ENCODE data around the gene SMURF2. TPM values are rescaled to one million over a fixed set of nuclear protein-coding genes. Genes with fewer than 3 reads are reported as not detected.

The SMURF2 gene
- total RNA-seq, 2 experiments from 2014 or later = 11.5 to 12.1 TPM

- CTCF ChIA-PET = no interaction called here
- no peaks in the 10 kb centered on the region for H3K27me3 Mint-ChIP-seq
- no peaks in the 10 kb centered on the region for H3K9me3 Mint-ChIP-seq
- H3K36me3 Mint-ChIP-seq = no peaks in the 10 kb centered on the region
- POLR2A ChIA-PET = no interaction called here
- no peak for DNase-seq
- no peak overlapping the region for H3K4me3 Mint-ChIP-seq
- H3K27ac Mint-ChIP-seq = no peak overlapping the region
- H3K4me1 Mint-ChIP-seq (ENCODE audit: low read depth) = no peaks in the 10 kb centered on the region
- intact Hi-C loops (cut with micrococcal nuclease) = no loop called here
Observed at GRCh38 chr17:64546716-64547115, 115.4 kb downstream of the SMURF2 start.

GRCh38 chr17:64544742-64545141, 117.4 kb downstream of the SMURF2 start:
- DNase-seq = no peak
- Mint-ChIP-seq H3K9me3 (no peaks in the 10 kb centered on the region), H3K27me3 (no peaks in the 10 kb centered on the region), H3K4me3 (no peak overlapping the region), H3K4me1 (ENCODE audit: low read depth) (no peaks in the 10 kb centered on the region), H3K36me3 (no peaks in the 10 kb centered on the region), H3K27ac (no peak overlapping the region)
- intact Hi-C loops (cut with micrococcal nuclease) = no loop called here
- CTCF ChIA-PET = interaction anchor here (0.7 to 1.9 kb wide), 5 partner anchors 54 to 126 kb away, joined by 3 to 6 read pairs (median 4); no protein-coding TSS in a partner anchor
- POLR2A ChIA-PET = no interaction called here

DNA sequence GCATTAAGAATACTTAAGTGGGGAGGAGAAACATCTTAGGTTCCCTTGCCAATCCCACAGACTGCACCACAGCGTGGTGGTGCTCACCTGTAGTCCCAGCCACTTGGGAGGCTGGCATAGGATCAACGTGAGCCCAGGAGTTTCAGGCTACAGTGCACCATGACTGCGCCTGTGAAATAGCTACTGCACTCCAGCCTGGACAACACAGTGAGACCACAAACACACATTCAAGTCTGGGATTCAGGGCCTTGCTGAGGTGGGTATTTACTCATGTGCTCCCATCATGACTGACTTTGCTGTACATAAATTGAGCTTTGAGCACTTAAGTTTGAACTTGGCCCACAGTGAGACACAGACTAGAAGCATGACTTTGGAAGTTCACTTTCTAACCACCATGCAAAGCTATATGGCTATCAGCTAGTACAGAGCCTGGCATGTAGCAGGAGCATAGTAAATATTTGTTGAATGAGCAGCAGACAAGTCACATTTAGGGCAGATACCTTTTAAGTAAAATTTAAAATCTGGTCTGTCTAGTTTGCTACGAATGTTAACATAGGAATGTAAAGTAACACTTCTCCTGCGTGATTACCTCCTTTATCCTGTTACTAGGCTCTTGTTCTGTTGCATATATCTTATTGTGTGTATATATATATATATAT, 121.9 kb downstream of the SMURF2 start:
- no peaks in the 10 kb centered on the region for H3K27me3 Mint-ChIP-seq
- no peak overlapping the region for H3K4me3 Mint-ChIP-seq
- H3K9me3 Mint-ChIP-seq = no peaks in the 10 kb centered on the region
- CTCF ChIA-PET = interaction anchor here (2.3 kb wide), 1 partner anchor 109 kb away, joined by 9 read pairs; no protein-coding TSS in a partner anchor
- no peaks in the 10 kb centered on the region for H3K4me1 Mint-ChIP-seq (ENCODE audit: low read depth)
- intact Hi-C loops (cut with micrococcal nuclease) = no loop called here
- POLR2A ChIA-PET = interaction anchor here (0.6 kb wide), 1 partner anchor 20 kb away, joined by 3 read pairs; no protein-coding TSS in a partner anchor
- no peak overlapping the region for H3K27ac Mint-ChIP-seq
- DNase-seq = no peak
- peaks cover 9% of the 10 kb centered on the region for H3K36me3 Mint-ChIP-seq

GRCh38 chr17:64538508-64539130, 123.5 kb downstream of the SMURF2 start:
- peaks cover 16% of the 10 kb centered on the region for H3K36me3 Mint-ChIP-seq
- ChIA-PET POLR2A (interaction anchor here (0.6 kb wide), 1 partner anchor 36 kb away, joined by 3 read pairs; no protein-coding TSS in a partner anchor), CTCF (interaction anchor here (0.8 to 2.3 kb wide), 3 partner anchors 110 to 620 kb away, joined by 3 to 9 read pairs (median 3); no protein-coding TSS in a partner anchor)
- H3K4me3 Mint-ChIP-seq = no peak overlapping the region
- H3K27ac Mint-ChIP-seq = peak overlapping the region; percentile 36
- H3K27me3 Mint-ChIP-seq = no peaks in the 10 kb centered on the region
- H3K4me1 Mint-ChIP-seq (ENCODE audit: low read depth) = no peaks in the 10 kb centered on the region
- intact Hi-C loops (cut with micrococcal nuclease) = no loop called here
- H3K9me3 Mint-ChIP-seq = no peaks in the 10 kb centered on the region
- no peak for DNase-seq

DNA sequence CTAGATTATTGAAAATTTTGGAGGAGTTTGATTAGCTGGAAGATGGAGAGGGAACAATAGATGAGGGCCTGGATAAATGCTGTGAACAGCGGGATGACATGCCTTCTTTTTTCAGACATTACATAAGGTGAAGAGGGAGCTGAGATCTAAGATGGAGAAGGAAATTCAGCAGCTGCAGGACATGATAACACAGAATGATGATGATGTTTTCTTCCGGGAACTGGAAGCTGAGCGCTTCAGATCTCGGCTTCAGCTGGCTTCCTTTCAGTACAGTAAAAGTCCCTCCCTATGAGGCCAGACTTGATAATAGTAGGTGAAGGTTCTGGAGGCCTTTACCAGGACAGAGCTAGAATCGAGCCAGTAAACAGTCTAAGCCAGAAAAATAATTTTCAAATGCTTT, 124.6 kb downstream of the SMURF2 start:
- intact Hi-C loops (cut with micrococcal nuclease) = no loop called here
- no peaks in the 10 kb centered on the region for H3K27me3 Mint-ChIP-seq
- no peak overlapping the region for H3K4me3 Mint-ChIP-seq
- peak overlapping the region; percentile 7 for H3K27ac Mint-ChIP-seq
- POLR2A ChIA-PET = no interaction called here
- H3K4me1 Mint-ChIP-seq (ENCODE audit: low read depth) = no peaks in the 10 kb centered on the region
- peaks cover 18% of the 10 kb centered on the region for H3K36me3 Mint-ChIP-seq
- no peaks in the 10 kb centered on the region for H3K9me3 Mint-ChIP-seq
- CTCF ChIA-PET = interaction anchor here (1.0 to 1.4 kb wide), 2 partner anchors 112 to 618 kb away, joined by 3 to 6 read pairs; no protein-coding TSS in a partner anchor
- DNase-seq = no peak

DNA sequence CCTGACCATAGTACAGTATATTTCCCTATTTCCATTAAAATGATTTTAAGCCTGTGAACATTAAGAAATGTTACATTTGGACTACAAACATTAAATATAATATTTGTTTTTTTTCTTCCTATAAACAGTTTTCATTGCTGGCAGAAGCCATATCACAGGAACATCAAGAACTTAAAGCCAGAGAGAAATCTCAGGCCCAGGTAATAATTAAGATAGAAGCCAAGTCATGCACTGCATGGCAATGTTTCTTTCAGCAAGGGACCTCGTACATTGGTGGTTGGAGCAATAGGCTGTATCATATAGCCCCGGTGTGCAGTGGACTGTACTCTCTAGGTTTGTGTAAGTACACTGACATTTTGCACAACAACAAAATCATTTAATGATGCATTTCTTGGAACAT, 125.2 kb downstream of the SMURF2 start:
- DNase-seq = no peak
- CTCF ChIA-PET = no interaction called here
- no peak overlapping the region for H3K4me3 Mint-ChIP-seq

DNA sequence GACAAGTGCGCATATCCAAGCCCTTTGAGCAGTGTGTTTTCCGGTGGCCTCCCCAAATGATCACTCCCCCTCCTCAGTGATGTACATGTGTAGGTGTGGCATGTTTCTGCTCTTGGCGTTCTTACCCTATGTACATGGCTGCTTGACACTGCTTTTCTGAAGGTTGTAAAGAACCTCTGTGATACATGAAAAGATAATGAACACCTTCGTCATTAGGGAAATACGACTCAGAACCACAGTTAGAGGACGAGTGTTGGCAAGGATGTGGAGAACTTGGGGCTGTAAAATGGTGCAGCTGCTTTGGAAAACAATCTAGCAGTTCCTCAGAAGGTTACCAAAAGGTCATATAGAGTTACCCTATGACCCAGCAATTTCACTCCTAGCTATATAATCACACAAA, 126.8 kb downstream of the SMURF2 start:
- Mint-ChIP-seq H3K4me3 (no peak overlapping the region), H3K27ac (no peak overlapping the region), H3K4me1 (ENCODE audit: low read depth) (no peaks in the 10 kb centered on the region), H3K36me3 (peaks cover 29% of the 10 kb centered on the region), H3K9me3 (no peaks in the 10 kb centered on the region), H3K27me3 (no peaks in the 10 kb centered on the region)
- CTCF ChIA-PET = no interaction called here
- intact Hi-C loops (cut with micrococcal nuclease) = no loop called here
- no peak for DNase-seq
- POLR2A ChIA-PET = interaction anchor here (1.1 kb wide), 1 partner anchor 30 kb away, joined by 4 read pairs; no protein-coding TSS in a partner anchor

More for the DNA sequence above, 125.2 kb downstream of the SMURF2 start:
- Mint-ChIP-seq H3K36me3 (peaks cover 23% of the 10 kb centered on the region), H3K9me3 (no peaks in the 10 kb centered on the region), H3K4me1 (ENCODE audit: low read depth) (no peaks in the 10 kb centered on the region), H3K27ac (peak overlapping the region; percentile 7), H3K27me3 (no peaks in the 10 kb centered on the region)
- intact Hi-C loops (cut with micrococcal nuclease) = no loop called here
- POLR2A ChIA-PET = no interaction called here

- Mint-ChIP-seq H3K9me3 (no peaks in the 10 kb centered on the region), H3K4me3 (no peak overlapping the region), H3K36me3 (peaks cover 36% of the 10 kb centered on the region), H3K4me1 (ENCODE audit: low read depth) (no peaks in the 10 kb centered on the region), H3K27ac (peak overlapping the region; percentile 56), H3K27me3 (no peaks in the 10 kb centered on the region)
- ChIA-PET POLR2A (no interaction called here), CTCF (interaction anchor here (1.2 to 3.2 kb wide), 2 partner anchors 115 kb away, joined by 4 to 17 read pairs; no protein-coding TSS in a partner anchor)
- DNase-seq = peak; percentile 10
- intact Hi-C loops (cut with micrococcal nuclease) = loop anchor here (5.0 kb wide), 1 partner anchor 113 kb away; no protein-coding TSS in a partner anchor
Observed at GRCh38 chr17:64534187-64534586, 127.9 kb downstream of the SMURF2 start.

DNA sequence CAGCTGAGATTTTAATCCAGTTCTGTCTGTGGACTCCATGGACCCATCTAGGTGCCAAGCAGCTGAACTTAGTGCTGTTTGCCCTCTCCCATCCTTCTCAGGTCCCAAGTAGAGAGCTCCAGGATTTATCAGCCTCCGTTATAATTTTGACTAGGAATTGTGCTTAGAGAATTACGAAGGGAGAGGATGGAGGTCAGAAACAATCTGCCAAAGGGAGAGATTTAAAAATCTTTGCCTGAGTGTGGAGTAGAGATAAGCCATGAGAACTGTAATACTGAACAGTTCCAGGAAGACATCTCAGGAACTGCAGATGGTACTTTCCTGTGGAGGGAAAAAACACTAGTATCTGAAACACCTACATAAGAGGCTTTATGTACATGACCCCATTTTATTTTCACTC, 128.3 kb downstream of the SMURF2 start:
- intact Hi-C loops (cut with micrococcal nuclease) = loop anchor here (5.0 kb wide), 1 partner anchor 114 kb away; no protein-coding TSS in a partner anchor

GRCh38 chr17:64532409-64532808, 129.7 kb downstream of the SMURF2 start:
- Mint-ChIP-seq H3K4me3 (no peak overlapping the region), H3K9me3 (no peaks in the 10 kb centered on the region), H3K27ac (no peak overlapping the region), H3K36me3 (peaks cover 41% of the 10 kb centered on the region), H3K27me3 (no peaks in the 10 kb centered on the region), H3K4me1 (ENCODE audit: low read depth) (no peaks in the 10 kb centered on the region)
- CTCF ChIA-PET = interaction anchor here (3.2 kb wide), 1 partner anchor 117 kb away, joined by 17 read pairs; no protein-coding TSS in a partner anchor
- POLR2A ChIA-PET = no interaction called here
- intact Hi-C loops (cut with micrococcal nuclease) = loop anchor here (5.0 kb wide), 1 partner anchor 115 kb away; no protein-coding TSS in a partner anchor
- no peak for DNase-seq

More for the DNA sequence above, 128.3 kb downstream of the SMURF2 start:
- no peaks in the 10 kb centered on the region for H3K9me3 Mint-ChIP-seq
- ChIA-PET CTCF (interaction anchor here (1.0 to 3.2 kb wide), 3 partner anchors 27 to 115 kb away, joined by 3 to 17 read pairs (median 4); partner anchors contain the start of genes CEP95 and DDX5), POLR2A (no interaction called here)
- H3K4me1 Mint-ChIP-seq (ENCODE audit: low read depth) = no peaks in the 10 kb centered on the region
- H3K36me3 Mint-ChIP-seq = peaks cover 38% of the 10 kb centered on the region
- no peak overlapping the region for H3K4me3 Mint-ChIP-seq
- peak overlapping the region; percentile 56 for H3K27ac Mint-ChIP-seq
- no peaks in the 10 kb centered on the region for H3K27me3 Mint-ChIP-seq
- DNase-seq = no peak

GRCh38 chr17:64531955-64532371, 130.1 kb downstream of the SMURF2 start:
- no peak for DNase-seq
- POLR2A ChIA-PET = no interaction called here
- CTCF ChIA-PET = interaction anchor here (3.2 kb wide), 1 partner anchor 117 kb away, joined by 17 read pairs; no protein-coding TSS in a partner anchor
- intact Hi-C loops (cut with micrococcal nuclease) = loop anchor here (5.0 kb wide), 1 partner anchor 115 kb away; no protein-coding TSS in a partner anchor
- Mint-ChIP-seq H3K4me3 (no peak overlapping the region), H3K9me3 (no peaks in the 10 kb centered on the region), H3K4me1 (ENCODE audit: low read depth) (no peaks in the 10 kb centered on the region), H3K27me3 (no peaks in the 10 kb centered on the region), H3K36me3 (peaks cover 44% of the 10 kb centered on the region), H3K27ac (no peak overlapping the region)

- intact Hi-C loops (cut with micrococcal nuclease) = no loop called here
- no peaks in the 10 kb centered on the region for H3K4me1 Mint-ChIP-seq (ENCODE audit: low read depth)
- CTCF ChIA-PET = no interaction called here
- DNase-seq = no peak
- H3K4me3 Mint-ChIP-seq = no peak overlapping the region
- no peaks in the 10 kb centered on the region for H3K27me3 Mint-ChIP-seq
- no peak overlapping the region for H3K27ac Mint-ChIP-seq
- H3K9me3 Mint-ChIP-seq = no peaks in the 10 kb centered on the region
- H3K36me3 Mint-ChIP-seq = peaks cover 53% of the 10 kb centered on the region
- POLR2A ChIA-PET = no interaction called here
Observed at GRCh38 chr17:64529221-64529620, 132.9 kb downstream of the SMURF2 start.

Measured in activated CD4-positive, alpha-beta memory T cell treated with anti-CD3 and anti-CD28 coated beads for 36 hours (primary cell).